Mononuclear cell (primary cell): ENCODE data around the gene LSAMP. TPM values are rescaled to one million over a fixed set of nuclear protein-coding genes. Genes with fewer than 3 reads are reported as not detected.

Source experiments
- H3K27me3 ChIP-seq: 2 replicates; pipeline ENCODE4 v1.6.0; 2011; ENCODE audit warnings: low read length, control low read depth; ENCODE audit not compliant: insufficient read depth
- H3K4me1 ChIP-seq: 2 replicates; pipeline ENCODE4 v1.5.1; 2011; ENCODE audit warnings: mild to moderate bottlenecking, low read length, control low read depth; ENCODE audit not compliant: insufficient read depth
- H3K4me3 ChIP-seq: 2 replicates; pipeline ENCODE4 v1.5.1; 2011; ENCODE audit warnings: mild to moderate bottlenecking, low read length, moderate library complexity
- H3K9me3 ChIP-seq: 2 replicates; pipeline ENCODE4 v1.5.1; 2011; ENCODE audit warnings: low read depth, mild to moderate bottlenecking, control low read depth, low read length
- total RNA-seq: library from RNA; depleted of rRNA; stranded (reverse); fragments of >200 nt; gene quantifications from one replicate; pipeline ENCODE4 v1.2.3, GENCODE V29; 2012

The LSAMP gene
- total RNA-seq, 1 donor: not detected

DNA sequence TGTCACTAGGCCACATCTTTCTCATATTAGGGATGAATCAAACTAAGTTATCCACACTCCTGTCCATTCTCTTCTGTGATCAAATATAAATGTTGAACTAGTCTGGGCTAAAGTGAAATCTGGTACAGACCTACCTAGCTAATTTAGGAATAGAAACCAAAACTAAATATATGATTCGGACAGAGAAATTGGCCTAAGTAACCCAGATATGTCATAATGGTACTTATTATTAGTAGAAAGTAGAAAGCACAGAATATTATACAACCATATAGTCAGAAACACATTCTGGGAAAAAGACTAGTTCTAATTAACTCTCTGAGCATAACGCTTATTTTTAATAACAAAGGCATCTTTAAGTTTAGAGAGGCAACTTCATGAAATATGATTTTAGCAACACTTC is 389.0 kb downstream of the LSAMP start:
- no peak overlapping the region for H3K4me3 ChIP-seq
- H3K9me3 ChIP-seq: no peaks in the 10 kb centered on the region
- H3K4me1 ChIP-seq: no peaks in the 10 kb centered on the region
- no peaks in the 10 kb centered on the region for H3K27me3 ChIP-seq

GRCh38 chr3:116053017-116053416 is 392.3 kb downstream of the LSAMP start:
- Histone ChIP-seq H3K27me3 (no peaks in the 10 kb centered on the region), H3K9me3 (no peaks in the 10 kb centered on the region), H3K4me1 (no peaks in the 10 kb centered on the region), H3K4me3 (no peak overlapping the region)

GRCh38 chr3:116052602-116053001 is 392.7 kb downstream of the LSAMP start:
- Histone ChIP-seq H3K27me3 (no peaks in the 10 kb centered on the region), H3K9me3 (no peaks in the 10 kb centered on the region)

DNA sequence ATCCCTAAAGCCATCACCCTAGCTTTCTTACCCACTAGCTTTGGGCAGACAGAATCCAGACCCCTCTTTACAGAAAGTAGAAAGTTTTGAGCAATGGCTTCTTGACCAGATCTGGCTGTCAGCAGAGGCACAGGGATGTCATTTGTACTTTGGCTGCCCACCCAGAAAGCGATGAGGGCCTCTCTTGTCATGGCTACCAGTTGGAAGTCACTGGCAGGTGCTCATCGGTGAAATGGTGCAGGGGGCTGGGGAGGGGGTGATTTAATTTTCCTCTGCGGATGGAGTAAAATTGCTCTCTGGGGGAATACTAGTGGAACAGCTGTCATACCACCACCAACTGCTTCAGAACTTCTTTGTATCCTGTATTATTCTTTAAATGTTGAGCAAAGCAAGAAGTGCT is 393.7 kb downstream of the LSAMP start:
- no peaks in the 10 kb centered on the region for H3K27me3 ChIP-seq

More at GRCh38 chr3:116052602-116053001, 392.7 kb downstream of the LSAMP start:
- no peak overlapping the region for H3K4me3 ChIP-seq
- H3K4me1 ChIP-seq: no peaks in the 10 kb centered on the region

GRCh38 chr3:116051040-116051439 is 394.2 kb downstream of the LSAMP start:
- Histone ChIP-seq H3K4me3 (no peak overlapping the region), H3K9me3 (no peaks in the 10 kb centered on the region), H3K27me3 (no peaks in the 10 kb centered on the region), H3K4me1 (no peaks in the 10 kb centered on the region)

More for the DNA sequence above, 393.7 kb downstream of the LSAMP start:
- Histone ChIP-seq H3K4me3 (no peak overlapping the region), H3K4me1 (no peaks in the 10 kb centered on the region), H3K9me3 (no peaks in the 10 kb centered on the region)

GRCh38 chr3:116050311-116050915 is 394.9 kb downstream of the LSAMP start:
- Histone ChIP-seq H3K27me3 (no peaks in the 10 kb centered on the region), H3K4me1 (no peaks in the 10 kb centered on the region)

DNA sequence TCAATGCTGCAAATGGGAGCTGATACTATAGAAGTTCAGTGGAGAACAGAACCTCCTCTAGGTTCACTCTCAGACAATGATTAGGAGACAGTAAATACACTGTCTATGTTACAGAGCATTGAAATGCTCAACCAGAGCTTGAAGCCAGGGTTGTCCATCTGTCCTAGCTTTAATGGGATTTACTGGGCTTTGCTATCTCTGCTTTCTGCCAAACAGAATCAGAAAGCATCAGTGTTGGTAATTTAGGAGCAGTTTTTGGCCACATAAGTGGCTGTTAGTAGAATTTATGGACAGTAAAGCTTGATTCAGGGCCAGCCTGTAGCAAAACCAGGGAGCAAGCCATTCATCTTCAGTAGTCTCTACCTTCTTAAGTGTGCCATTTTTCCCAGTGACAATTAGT is 396.3 kb downstream of the LSAMP start:
- Histone ChIP-seq H3K4me3 (no peak overlapping the region), H3K27me3 (no peaks in the 10 kb centered on the region), H3K4me1 (no peaks in the 10 kb centered on the region), H3K9me3 (no peaks in the 10 kb centered on the region)

More at GRCh38 chr3:116050311-116050915, 394.9 kb downstream of the LSAMP start:
- Histone ChIP-seq H3K9me3 (no peaks in the 10 kb centered on the region), H3K4me3 (no peak overlapping the region)

DNA sequence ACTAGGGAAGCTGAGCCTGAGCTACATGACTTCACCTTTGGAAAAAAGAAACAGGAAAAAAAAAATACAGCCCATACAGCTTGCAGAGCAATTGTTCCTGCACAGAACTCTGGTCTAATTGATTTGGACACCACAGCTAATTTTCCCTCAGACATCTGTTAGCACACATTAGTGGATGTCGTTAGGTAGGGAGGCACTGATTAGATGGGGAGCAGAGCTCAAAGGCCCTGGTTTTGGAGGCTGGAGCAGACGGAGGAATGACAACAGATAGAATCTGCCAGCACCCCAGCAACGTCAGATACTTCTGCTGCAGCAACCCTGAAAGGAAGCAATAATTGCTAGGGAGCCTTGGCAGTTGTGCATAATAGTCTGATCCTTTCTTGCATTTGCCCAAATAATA is 398.9 kb downstream of the LSAMP start:
- no peaks in the 10 kb centered on the region for H3K9me3 ChIP-seq
- H3K27me3 ChIP-seq: no peaks in the 10 kb centered on the region
- H3K4me3 ChIP-seq: no peak overlapping the region
- H3K4me1 ChIP-seq: no peaks in the 10 kb centered on the region

- Histone ChIP-seq H3K27me3 (no peaks in the 10 kb centered on the region), H3K9me3 (no peaks in the 10 kb centered on the region), H3K4me3 (no peak overlapping the region), H3K4me1 (no peaks in the 10 kb centered on the region)
These were observed 400.0 kb downstream of the LSAMP start for GRCh38 chr3:116045314-116045713.

DNA sequence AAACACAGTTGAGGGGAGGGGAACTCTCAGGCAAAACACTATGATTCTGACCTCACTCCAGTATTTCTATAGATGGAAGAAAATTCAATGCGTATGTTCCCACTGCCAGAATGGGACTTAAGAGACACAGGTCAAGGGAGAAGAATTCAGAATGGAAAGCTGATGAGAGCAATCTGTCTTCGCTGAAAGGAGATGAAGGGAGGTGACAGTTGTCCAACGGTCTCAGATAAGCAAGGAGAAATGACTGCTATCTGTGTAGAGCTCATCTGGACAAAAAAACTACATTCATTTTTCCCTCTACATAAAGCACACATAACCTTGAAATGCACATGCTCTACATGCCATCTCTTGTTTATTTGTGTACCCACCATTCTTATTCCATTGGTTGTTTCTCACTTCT is 405.1 kb downstream of the LSAMP start:
- Histone ChIP-seq H3K9me3 (no peaks in the 10 kb centered on the region), H3K27me3 (no peaks in the 10 kb centered on the region), H3K4me1 (no peaks in the 10 kb centered on the region), H3K4me3 (no peak overlapping the region)

- Histone ChIP-seq H3K27me3 (no peaks in the 10 kb centered on the region), H3K9me3 (no peaks in the 10 kb centered on the region), H3K4me3 (no peak overlapping the region), H3K4me1 (no peaks in the 10 kb centered on the region)
These were observed 405.7 kb downstream of the LSAMP start for GRCh38 chr3:116039651-116039985.

GRCh38 chr3:116038968-116039650 is 406.2 kb downstream of the LSAMP start:
- Histone ChIP-seq H3K27me3 (no peaks in the 10 kb centered on the region), H3K9me3 (no peaks in the 10 kb centered on the region), H3K4me3 (no peak overlapping the region), H3K4me1 (no peaks in the 10 kb centered on the region)

- Histone ChIP-seq H3K9me3 (no peaks in the 10 kb centered on the region), H3K4me3 (no peak overlapping the region), H3K27me3 (no peaks in the 10 kb centered on the region), H3K4me1 (no peaks in the 10 kb centered on the region)
These were observed 407.1 kb downstream of the LSAMP start for GRCh38 chr3:116037954-116038911.

DNA sequence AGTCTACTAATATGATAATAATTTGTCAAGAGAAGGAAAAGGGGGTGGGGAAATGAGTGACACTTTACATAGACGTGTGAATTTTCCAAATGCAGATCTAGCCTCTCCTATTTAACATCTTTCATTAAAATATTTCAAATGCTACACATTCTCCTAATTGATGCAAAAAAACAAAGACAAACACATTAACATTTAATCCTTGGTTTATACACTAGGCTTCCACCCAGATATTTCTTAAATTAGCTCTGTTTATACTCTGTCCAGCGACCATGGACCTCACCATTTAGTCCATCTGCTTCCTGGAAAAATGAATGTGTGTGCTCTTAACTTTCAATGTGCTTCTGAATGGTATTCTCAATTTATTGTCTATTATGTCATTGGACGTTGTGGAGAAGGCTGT is 409.9 kb downstream of the LSAMP start:
- Histone ChIP-seq H3K4me3 (no peak overlapping the region), H3K4me1 (no peaks in the 10 kb centered on the region), H3K9me3 (no peaks in the 10 kb centered on the region), H3K27me3 (no peaks in the 10 kb centered on the region)

DNA sequence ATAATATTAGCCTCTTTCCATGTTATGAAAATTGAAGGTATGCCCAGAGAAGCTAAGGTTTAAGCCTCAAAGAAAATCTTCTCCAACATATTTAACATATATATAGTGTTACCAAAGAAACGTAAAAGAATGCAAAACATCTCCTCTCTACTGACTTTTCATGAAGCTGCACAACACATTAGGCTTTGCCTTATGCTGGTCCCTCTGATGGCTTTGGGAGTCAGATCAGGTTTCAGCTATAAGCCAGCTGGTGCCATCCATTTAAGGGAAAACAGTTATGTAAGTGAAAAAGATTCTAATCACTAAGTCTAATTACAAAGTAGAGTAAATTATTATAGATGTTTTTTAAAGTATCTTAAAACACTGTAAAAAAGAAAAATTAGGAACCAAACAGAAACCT is 410.5 kb downstream of the LSAMP start:
- H3K9me3 ChIP-seq: no peaks in the 10 kb centered on the region
- H3K4me3 ChIP-seq: no peak overlapping the region
- no peaks in the 10 kb centered on the region for H3K27me3 ChIP-seq
- H3K4me1 ChIP-seq: no peaks in the 10 kb centered on the region
